CD4-positive, alpha-beta memory T cell (primary cell): ENCODE results near the gene MRPL19. TPM values are rescaled to one million over a fixed set of nuclear protein-coding genes. Genes with fewer than 3 reads are reported as not detected.

Experiments used
- CTCF ChIA-PET: fragments of 350-600 bp; sonication (Branson Sonifier 250); formaldehyde crosslinking; loops from one replicate; lab custom pipeline; 2021; ENCODE audit warnings: inconsistent platforms; ENCODE audit not compliant: partially characterized antibody; lab: Charles Lee
- POLR2A ChIA-PET: fragments of 350-600 bp; sonication (Branson Sonifier 250); formaldehyde crosslinking; loops from one replicate; lab custom pipeline; 2021; ENCODE audit not compliant: partially characterized antibody; lab: Charles Lee
- DNase-seq, 5 donors: peaks; one replicate each; pipeline versions ENCODE4 v3.0.0 to v3.0.0-alpha.2; 2020 to 2022; ENCODE audit warnings: mixed read lengths in 1 of 5
- H3K27ac ChIP-seq: one replicate; pipeline ENCODE4 v1.7.0; 2013; ENCODE audit warnings: low read depth, low read length
- H3K27me3 ChIP-seq: 2 replicates; pipeline ENCODE4 v1.7.0; 2013; ENCODE audit warnings: mild to moderate bottlenecking, low read length, moderate library complexity; ENCODE audit not compliant: insufficient read depth
- H3K36me3 ChIP-seq: 2 replicates; pipeline ENCODE4 v1.7.0; 2013; ENCODE audit warnings: mild to moderate bottlenecking, low read length, moderate library complexity; ENCODE audit not compliant: insufficient read depth
- H3K4me1 ChIP-seq: 2 replicates; pipeline ENCODE4 v1.7.0; 2013; ENCODE audit warnings: mild to moderate bottlenecking, low read length, moderate library complexity; ENCODE audit not compliant: insufficient read depth
- H3K4me3 ChIP-seq, 2 donors: one replicate each; pipeline ENCODE4 v1.7.0; 2013; ENCODE audit warnings: low read length in 2 of 2, mild to moderate bottlenecking in 1 of 2
- H3K9me3 ChIP-seq, 2 donors: one replicate each; pipeline ENCODE4 v1.7.0; 2013; ENCODE audit warnings: low read length in 2 of 2, control low read depth in 1 of 2; ENCODE audit not compliant: control insufficient read depth in 1 of 2
- H3K27ac Mint-ChIP-seq, 7 donors: one replicate each; pipeline ENCODE4 v1.8.0; 2020 to 2021; ENCODE audit warnings: mixed read lengths in 7 of 7, mild to moderate bottlenecking in 6 of 7, inconsistent platforms in 3 of 7, moderate library complexity in 3 of 7
- H3K27me3 Mint-ChIP-seq, 2 donors: one replicate each; pipeline ENCODE4 v1.8.0; 2020 to 2021; ENCODE audit warnings: mixed read lengths in 2 of 2
- H3K36me3 Mint-ChIP-seq, 2 donors: one replicate each; pipeline ENCODE4 v1.8.0; 2020 to 2021; ENCODE audit warnings: mixed read lengths in 2 of 2, inconsistent platforms in 1 of 2, mild to moderate bottlenecking in 1 of 2
- H3K4me1 Mint-ChIP-seq, 4 donors: one replicate each; pipeline ENCODE4 v1.8.0; 2020 to 2021; ENCODE audit warnings: mixed read lengths in 4 of 4, mild to moderate bottlenecking in 1 of 4
- H3K4me3 Mint-ChIP-seq, 8 donors: one replicate each; pipeline ENCODE4 v1.8.0; 2020 to 2021; ENCODE audit warnings: mixed read lengths in 8 of 8, mild to moderate bottlenecking in 7 of 8, moderate library complexity in 6 of 8, inconsistent platforms in 3 of 8
- H3K9me3 Mint-ChIP-seq, 8 donors: one replicate each; pipeline ENCODE4 v1.8.0; 2020 to 2021; ENCODE audit warnings: mixed read lengths in 8 of 8, mild to moderate bottlenecking in 5 of 8, inconsistent platforms in 3 of 8, moderate library complexity in 1 of 8
- intact Hi-C: fragments of 100-400 bp; cut with micrococcal nuclease; formaldehyde crosslinking; loops from one replicate; pipeline ENCODE4 v1.15.1; 2023
- polyA plus RNA-seq, 2 donors: library from polyadenylated mRNA; unstranded; fragments of 300-500 nt; fragmentation: Illumina TruSeq; gene quantifications; one replicate each; pipeline ENCODE4 v1.2.3, GENCODE V29; 2021
- total RNA-seq, 2 experiments: library from RNA; stranded (reverse); gene quantifications; one replicate each; pipeline ENCODE4 v1.2.3, GENCODE V29; 2021

MRPL19 gene
- total and polyA plus RNA-seq, 4 experiments from 2014 or later: 27.6 to 35.6 (median 29.5) TPM

DNA sequence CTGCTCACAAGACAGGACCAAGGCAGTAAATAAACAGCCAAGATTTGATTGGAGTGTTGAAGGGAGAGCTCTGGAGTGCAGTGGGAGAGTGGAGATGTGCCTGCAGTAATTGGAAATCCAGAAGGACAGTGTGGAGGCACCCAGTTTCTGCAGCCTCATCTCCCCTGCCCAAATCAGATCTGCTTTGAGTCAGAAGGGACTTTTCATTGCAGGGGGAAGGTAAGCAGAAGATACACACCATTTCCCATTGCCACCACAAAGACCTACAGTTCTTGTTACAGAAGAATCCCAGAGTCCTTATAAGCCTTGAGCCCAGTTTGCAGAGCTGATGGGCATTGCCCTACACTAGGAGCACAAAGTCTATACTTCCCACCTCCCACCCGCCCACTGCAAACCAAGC, 91.4 kb downstream of the MRPL19 start:
- peaks cover 0 to 4% of the 10 kb centered on the region in 2 donors for H3K36me3 Mint-ChIP-seq
- intact Hi-C loops: no loop called here
- Histone ChIP-seq H3K27me3 (no peaks in the 10 kb centered on the region), H3K27ac (no peak overlapping the region), H3K4me1 (no peaks in the 10 kb centered on the region), H3K9me3 (no peaks in the 10 kb centered on the region), H3K4me3 (no peak overlapping the region), H3K36me3 (no peaks in the 10 kb centered on the region)
- no peak overlapping the region for H3K4me3 Mint-ChIP-seq
- no peak overlapping the region for H3K27ac Mint-ChIP-seq
- DNase-seq: no peak
- peaks cover 14 to 24% of the 10 kb centered on the region in 2 donors for H3K27me3 Mint-ChIP-seq
- no peaks in the 10 kb centered on the region for H3K4me1 Mint-ChIP-seq
- ChIA-PET CTCF (no interaction called here), POLR2A (no interaction called here)
- peaks cover 0 to 19% (median 3%) of the 10 kb centered on the region in 8 donors for H3K9me3 Mint-ChIP-seq

Other genes with a start within 250 kb of the MRPL19 start
- gene EVA1A, start 85.8 kb upstream of the MRPL19 start, total RNA-seq: not detected
- gene EVA1A, start 85.8 kb upstream of the MRPL19 start, polyA plus RNA-seq: not detected
- 10 to 100 TPM; 22.9 to 25.9 TPM for gene GCFC2, start 64.1 kb downstream of the MRPL19 start, total RNA-seq
- gene GCFC2, start 64.1 kb downstream of the MRPL19 start, polyA plus RNA-seq: 10 to 100 TPM; 28.7 to 31.2 TPM